Raji (cell line): ENCODE measurements around the gene MCF2L.

Experiments used
- POLR2A ChIP-seq: IDR thresholded peaks from 2 replicates; pipeline ENCODE4 v1.6.1; 2011; ENCODE audit warnings: low read depth, low read length, control low read depth; ENCODE audit not compliant: insufficient read depth

Gene MCF2L, protein sequence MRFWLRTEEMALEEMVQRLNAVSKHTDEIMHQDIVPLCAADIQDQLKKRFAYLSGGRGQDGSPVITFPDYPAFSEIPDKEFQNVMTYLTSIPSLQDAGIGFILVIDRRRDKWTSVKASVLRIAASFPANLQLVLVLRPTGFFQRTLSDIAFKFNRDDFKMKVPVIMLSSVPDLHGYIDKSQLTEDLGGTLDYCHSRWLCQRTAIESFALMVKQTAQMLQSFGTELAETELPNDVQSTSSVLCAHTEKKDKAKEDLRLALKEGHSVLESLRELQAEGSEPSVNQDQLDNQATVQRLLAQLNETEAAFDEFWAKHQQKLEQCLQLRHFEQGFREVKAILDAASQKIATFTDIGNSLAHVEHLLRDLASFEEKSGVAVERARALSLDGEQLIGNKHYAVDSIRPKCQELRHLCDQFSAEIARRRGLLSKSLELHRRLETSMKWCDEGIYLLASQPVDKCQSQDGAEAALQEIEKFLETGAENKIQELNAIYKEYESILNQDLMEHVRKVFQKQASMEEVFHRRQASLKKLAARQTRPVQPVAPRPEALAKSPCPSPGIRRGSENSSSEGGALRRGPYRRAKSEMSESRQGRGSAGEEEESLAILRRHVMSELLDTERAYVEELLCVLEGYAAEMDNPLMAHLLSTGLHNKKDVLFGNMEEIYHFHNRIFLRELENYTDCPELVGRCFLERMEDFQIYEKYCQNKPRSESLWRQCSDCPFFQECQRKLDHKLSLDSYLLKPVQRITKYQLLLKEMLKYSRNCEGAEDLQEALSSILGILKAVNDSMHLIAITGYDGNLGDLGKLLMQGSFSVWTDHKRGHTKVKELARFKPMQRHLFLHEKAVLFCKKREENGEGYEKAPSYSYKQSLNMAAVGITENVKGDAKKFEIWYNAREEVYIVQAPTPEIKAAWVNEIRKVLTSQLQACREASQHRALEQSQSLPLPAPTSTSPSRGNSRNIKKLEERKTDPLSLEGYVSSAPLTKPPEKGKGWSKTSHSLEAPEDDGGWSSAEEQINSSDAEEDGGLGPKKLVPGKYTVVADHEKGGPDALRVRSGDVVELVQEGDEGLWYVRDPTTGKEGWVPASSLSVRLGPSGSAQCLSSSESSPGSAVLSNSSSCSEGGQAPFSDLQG

DNA sequence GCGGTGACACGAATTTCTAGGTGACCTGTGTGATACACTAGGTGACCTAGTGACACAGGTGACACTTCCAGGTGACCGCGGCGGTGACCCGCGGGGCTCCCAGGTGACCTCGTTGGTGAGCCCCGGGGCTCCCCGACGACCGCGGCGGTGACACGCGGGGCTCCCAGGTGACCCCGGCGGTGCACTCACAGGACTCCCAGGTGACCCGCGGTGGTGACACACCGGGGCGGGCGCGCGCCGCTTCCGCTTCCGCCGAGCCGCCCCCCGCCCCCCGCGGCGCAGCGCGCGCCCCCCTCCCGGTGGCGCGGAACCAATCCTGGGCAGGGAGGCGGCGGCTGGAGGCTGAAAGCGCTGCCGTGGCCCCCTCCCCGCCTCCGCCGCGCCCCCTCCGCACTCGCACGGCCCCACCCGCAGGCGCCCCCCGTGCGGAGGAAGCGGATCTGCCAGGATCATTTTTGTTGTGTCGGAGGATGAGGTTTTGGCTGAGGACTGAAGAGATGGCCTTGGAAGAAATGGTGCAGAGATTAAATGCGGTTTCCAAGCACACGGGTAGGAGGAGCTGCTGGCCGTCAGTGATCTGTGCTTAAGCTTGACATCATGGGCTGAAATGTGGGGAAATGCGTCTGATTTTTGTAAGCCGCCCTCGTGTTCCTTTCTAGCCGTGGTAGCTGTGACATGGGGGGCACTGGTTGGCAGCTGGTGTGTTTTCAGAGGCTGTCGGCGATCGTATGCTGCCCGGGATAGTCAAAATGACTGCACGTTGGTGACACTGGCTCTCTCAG is at the start of gene MCF2L:
MCF2L (plus strand) TSS at position 305 of the 782 bp plus-strand sequence; CDS start at position 471, 166 bp downstream.
- TF ChIP-seq POLR2A: no peak

DNA sequence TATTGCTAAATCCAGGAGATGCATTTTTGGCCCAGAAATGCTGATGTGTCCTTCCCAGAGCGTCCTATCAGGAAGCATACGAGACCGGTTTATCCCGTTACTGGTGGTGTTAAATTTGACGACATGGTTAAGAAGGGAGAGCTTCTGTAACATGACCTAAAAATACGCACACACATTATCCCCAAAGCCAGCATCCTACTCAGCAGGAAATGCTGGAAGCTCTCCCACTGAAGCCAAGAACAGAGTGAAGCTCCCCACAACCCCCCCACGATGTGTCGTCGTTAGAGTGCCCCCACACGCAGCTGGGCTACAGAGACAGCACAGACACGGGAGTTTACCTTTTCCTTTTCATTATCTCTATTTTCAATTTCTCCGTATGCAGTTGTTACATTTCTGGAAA is 45.1 kb upstream of the MCF2L start:
- no peak for TF ChIP-seq POLR2A

DNA sequence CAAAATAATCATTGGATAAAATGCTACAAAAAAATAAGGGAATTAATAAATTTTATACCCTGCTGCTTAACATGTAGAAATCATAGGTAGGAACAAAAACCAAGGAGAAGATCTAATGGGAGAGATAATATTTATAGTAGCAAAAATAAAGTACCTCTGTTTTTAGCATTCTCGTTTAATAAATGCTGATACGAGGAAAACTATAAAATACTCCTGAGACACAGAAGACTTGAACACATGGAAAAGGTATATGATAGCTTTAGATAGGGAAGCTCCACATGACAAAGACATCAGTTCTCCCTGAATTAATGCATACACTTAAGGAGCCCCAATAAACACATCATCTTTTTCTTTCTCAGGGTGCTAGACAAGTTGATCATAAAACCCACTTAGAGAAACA is 44.6 kb upstream of the MCF2L start:
- no peak for TF ChIP-seq POLR2A

DNA sequence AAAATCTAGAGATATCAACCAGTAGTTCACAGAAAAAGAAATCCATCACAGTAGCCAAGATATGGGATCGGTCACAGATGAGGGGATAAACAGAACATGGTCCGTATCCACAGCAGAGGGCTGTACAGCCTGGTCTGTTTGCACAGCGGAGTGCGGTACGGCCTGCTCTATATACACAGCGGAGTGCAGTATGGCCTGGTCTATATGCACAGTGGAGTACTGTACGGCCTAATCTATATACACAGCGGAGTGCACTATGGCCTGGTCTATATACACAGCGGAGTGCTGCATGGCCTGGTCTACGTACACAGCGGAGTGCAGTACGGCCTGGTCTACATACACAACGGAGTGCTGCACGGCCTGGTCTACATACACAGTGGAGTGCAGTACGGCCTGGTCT is 43.0 kb upstream of the MCF2L start:
- no peak for TF ChIP-seq POLR2A

DNA sequence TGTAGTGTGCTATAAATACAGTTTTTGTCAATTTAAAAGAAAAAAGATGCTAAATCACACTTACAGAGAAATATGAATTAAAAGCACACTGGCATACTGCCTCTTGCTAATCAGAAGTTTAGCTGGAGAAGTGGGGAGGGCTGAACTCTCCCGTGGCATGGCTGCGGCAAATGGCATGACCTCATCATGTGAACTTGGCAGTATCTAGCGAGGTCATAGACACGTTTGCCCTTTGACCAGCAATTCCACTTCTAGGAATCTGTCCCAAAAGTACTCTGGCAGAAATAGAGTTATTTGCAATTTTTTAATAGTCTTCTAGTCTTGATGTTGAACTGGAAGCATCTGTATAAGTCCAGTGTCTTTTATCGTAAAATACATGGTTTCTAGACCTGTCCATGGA is 42.0 kb upstream of the MCF2L start:
- TF ChIP-seq POLR2A: no peak

DNA sequence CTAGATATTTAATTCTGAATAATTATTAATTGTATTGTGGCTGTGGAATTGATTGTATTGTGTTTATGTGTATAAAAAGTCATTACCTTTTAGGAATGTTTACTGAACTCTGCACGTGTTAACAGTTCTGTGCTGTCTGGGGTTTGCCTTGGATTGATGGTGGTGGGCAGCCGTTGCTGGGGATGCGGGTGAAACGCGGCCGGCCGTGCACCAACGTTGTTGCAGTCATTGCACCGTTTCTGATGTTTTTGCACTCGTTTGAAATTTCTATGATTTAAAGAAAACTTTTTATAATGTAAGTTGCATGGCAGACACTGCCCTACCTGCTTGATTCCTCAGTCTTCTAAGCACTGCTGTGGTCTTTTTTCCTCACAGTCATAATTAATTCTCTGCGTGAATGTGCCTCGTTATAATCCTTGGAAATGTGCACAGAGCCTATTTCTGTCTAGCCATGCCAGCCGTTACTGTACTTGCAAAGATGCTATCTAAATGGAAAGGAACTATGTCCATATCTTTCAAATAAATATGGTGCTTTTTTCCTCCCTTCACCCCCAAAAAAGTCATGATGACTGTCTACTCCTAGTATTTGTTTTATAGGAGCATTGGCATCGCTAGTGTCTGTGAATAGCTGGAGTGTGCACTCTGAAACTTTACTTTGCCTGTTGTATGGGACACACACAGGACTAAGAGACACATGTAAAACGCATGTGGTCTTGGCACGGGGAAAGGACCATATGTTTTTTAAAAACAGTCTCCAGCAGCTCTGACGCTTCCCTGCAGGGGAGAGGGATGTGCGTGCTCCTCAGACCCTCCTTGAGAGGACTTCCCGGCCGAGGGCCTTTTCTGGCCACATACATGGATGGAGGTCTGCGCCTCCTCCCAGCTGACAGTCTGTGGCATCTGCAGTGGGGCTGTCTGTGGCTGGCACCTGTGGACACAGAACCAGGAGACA is 40.7 kb upstream of the MCF2L start:
- TF ChIP-seq POLR2A: no peak

DNA sequence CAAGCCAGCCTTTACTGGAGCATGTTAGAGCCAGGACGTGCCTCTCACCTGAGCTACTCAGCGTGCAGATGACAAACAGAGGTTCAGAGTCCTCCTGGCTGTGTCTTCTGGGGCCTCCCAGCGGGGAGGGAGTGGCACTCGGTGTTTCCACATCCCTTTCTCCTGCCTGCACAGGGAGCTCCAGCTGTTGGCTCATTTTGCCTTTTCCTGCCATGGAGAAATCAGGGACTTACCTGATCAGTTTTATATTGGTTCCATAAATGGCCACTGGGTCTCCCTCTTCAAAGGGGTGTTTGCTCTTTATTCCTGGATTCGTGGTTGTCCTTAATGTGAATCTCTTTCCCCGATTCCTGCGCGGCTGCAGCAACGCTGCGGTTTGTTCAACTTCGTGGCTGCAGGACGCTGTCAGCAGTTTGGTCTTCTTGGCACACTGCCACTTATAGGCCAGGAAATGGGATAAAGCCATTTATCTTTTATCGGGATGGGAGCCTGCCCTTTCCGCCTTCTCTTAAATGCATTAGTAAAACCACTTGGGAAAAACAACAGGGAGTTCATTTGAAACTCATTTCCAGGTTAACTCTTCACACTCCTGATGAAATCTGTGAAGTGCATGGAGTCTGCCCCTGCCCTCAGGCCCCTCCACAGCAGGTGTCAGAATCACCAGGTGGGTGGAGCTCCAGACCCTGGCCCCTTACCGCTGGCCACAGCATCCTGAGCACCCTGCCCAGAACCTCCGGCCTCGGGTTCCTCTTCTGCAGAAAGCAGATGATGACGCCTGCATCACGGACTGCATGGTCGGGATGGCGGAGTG is 39.8 kb upstream of the MCF2L start:
- no peak for TF ChIP-seq POLR2A

DNA sequence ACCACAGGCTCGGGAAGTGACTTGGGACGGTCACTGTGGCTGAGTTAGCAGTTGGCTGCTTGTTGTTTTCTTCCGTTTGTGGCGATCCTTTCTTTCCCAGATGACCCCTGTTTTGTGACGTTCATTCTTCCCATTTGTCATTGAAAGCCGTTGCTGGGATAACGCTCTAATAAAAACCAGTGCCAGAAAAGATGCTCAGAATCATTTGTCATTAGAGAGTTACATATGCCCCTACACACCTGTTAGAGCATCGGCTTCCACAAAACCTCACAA is 39.3 kb upstream of the MCF2L start:
- TF ChIP-seq POLR2A: no peak

DNA sequence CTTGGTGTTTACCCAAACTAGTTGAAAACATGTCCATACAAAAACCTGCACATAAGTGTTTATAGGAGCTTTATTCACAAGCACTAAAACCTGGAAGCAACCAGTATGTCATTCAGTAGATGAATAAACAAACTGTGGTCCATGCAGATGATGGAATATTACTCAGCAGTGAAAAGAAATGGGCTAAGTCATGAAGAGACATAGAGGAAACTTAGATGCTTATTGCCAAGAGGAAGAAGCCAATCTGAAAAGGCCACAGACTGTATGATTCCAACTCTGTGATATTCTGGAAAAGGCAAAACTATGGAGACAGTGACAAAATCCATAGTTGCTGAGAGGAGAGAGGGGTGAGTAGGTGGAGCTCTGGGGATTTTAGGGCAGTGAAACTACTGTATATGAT is 38.8 kb upstream of the MCF2L start:
- no peak for TF ChIP-seq POLR2A

DNA sequence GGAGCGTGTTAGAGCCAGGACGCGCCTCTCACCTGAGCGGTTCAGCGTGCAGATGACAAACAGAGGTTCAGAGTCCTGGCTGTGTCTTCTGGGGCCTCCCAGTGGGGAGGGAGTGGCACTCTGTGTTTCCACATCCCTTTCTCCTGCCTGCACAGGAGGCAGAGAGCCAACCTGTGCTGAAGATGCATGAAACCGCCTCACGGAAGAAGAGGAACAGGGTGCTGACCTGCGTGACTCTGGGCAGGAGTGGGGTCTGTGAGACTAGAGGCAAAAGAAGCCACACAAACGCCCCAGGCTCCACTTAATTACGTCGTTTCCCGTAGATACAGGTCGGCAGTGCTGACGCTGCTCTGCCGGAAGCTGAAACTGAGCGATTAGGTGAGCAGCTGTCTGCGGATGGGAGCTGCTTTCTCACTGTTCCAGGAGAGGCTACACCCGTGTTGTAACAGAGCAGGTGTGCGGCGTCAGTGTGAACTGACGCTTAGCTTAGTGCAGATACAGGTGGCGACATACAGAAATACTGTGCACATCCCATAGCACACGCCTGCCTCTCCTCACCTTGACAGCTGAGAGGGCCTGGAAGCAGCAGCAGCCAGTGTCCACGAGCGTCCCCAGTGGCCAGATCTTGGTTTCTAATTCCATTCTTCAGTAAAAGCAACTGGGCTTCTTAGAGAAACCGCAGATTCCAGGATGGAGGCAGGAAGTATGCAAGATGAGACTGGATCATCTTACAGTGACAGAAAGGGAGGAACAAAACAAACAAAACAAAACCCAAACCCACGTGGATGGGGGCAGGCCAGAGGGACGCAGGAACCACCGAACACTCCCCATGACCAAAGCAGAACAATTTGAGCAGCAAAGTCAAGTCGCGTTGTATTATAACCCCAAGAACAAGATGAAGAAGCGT is 37.7 kb upstream of the MCF2L start:
- TF ChIP-seq POLR2A: no peak

DNA sequence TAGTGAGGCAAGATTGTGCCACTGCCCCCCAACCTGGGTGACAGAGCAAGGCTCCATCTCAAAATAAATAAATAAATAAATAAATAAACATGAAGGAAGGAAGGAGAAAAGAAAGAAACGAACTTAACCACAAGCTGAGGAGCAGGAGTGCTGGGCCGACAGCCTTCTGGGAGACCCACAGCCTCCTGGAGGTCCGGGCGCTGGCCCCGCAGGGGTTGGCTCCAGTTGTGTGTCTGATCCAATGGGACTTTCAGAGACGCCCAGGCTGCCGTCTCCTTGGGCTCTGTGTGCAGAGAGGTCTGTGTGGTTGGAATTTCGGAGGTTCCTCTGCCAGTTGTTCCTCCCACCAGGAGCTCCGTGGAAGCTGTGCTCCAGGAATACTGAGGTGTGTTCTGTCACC is 36.0 kb upstream of the MCF2L start:
- no peak for TF ChIP-seq POLR2A

DNA sequence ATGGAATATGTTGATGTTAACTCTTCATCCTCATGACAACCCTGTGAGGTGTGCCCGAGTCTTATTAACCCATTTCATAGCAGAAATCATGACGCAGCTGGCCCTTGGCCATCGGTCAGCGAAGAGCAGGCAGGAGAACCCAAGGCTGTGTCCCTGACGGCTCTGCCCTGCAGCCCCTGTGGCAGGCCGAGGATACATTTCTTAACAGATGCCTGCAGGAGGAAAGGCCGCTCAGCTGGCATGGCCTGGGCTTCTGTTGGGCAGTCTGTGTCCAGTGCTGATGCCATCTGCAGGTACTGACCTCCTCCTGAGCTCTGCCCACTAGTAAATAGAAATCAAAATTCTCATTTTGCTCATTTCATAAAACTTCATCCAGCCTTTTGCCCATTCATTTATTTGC is 35.4 kb upstream of the MCF2L start:
- no peak for TF ChIP-seq POLR2A

DNA sequence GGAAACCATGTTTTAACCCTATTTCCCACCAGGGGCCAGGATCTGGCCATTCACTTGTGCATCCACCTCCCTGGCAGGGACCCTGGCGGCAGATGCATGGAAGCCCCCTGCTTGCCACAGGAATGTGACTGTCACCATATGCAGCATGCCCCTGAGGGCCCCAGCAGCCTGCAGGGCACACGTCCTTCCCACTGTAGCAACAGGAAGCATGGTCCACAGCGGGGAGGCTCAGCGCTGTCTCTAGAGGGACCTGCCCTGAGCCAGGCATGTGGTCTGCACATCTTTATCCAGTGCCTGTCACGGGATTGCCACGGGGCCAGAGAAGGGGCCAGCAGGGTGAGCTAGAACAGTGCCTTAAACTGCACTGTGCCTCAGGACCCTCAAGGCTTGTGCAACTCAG is 34.9 kb upstream of the MCF2L start:
- no peak for TF ChIP-seq POLR2A

DNA sequence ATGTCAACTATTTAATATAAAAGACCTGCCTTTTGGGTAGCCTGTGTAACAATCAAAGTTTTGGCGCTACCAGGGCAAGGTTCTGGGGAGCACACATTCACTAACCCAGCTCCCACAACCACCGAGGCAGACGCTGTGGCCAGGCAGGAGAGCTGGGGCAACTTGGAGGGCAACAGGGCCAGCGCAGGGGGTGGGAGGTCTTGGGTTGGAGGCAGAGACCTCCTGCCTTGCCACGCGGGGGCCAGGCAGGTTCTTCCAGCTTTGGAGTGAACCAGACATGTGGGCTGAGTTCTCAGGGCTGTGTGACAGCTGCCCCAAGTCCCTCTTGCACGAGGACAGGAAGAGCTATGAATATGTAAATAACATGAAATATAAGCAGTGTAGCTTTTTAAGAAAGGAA is 30.3 kb upstream of the MCF2L start:
- TF ChIP-seq POLR2A: no peak
